Endothelial cell of umbilical vein (primary cell): ENCODE measurements around the gene RASSF5.

Source experiments
- EZH2 ChIP-seq: IDR thresholded peaks from 2 replicates; pipeline ENCODE4 v1.6.1; 2012; ENCODE audit warnings: borderline replicate concordance, low read depth, mild to moderate bottlenecking, moderate library complexity, low read length, inconsistent platforms; ENCODE audit not compliant: severe bottlenecking
- FOS ChIP-seq: IDR thresholded peaks from 2 replicates; pipeline ENCODE4 v1.6.1; 2011; ENCODE audit warnings: mild to moderate bottlenecking, low read length, moderate library complexity, borderline replicate concordance; ENCODE audit not compliant: insufficient read depth
- GATA2 ChIP-seq: IDR thresholded peaks from 2 replicates; pipeline ENCODE4 v1.7.0; 2011; ENCODE audit warnings: low read depth, mild to moderate bottlenecking, moderate library complexity, mixed read lengths, low read length; ENCODE audit not compliant: insufficient read length, insufficient read depth
- MAX ChIP-seq: IDR thresholded peaks from 2 replicates; pipeline ENCODE4 v1.6.1; 2011; ENCODE audit not compliant: insufficient read depth, insufficient read length
- MYC ChIP-seq: IDR thresholded peaks from one replicate; pipeline ENCODE4 v1.6.1; 2011; ENCODE audit warnings: mild to moderate bottlenecking, low read depth, low read length
- POLR2A ChIP-seq: IDR thresholded peaks from 2 replicates; pipeline ENCODE4 v1.6.1; 2012; ENCODE audit warnings: low read depth, mild to moderate bottlenecking, control low read depth, low read length
- POLR2AphosphoS5 ChIP-seq: IDR thresholded peaks from 2 replicates; pipeline ENCODE4 v1.6.1; 2012; ENCODE audit warnings: low read depth, mild to moderate bottlenecking, control low read depth, low read length, moderate library complexity; ENCODE audit not compliant: insufficient read depth
- TF ChIP-seq, protein P1 (sequence below), 2 donors: IDR thresholded peaks; 1 replicate in 1 of 2; 2 replicates in 1 of 2; pipeline ENCODE4 v1.5.1; 2011; ENCODE audit warnings: low read length in 2 of 2, mild to moderate bottlenecking in 2 of 2, moderate library complexity in 2 of 2, control low read depth in 1 of 2, inconsistent platforms in 1 of 2, low read depth in 1 of 2; ENCODE audit not compliant: insufficient read depth in 1 of 2; ENCODE audit errors: extremely low read depth in 1 of 2

DNA sequence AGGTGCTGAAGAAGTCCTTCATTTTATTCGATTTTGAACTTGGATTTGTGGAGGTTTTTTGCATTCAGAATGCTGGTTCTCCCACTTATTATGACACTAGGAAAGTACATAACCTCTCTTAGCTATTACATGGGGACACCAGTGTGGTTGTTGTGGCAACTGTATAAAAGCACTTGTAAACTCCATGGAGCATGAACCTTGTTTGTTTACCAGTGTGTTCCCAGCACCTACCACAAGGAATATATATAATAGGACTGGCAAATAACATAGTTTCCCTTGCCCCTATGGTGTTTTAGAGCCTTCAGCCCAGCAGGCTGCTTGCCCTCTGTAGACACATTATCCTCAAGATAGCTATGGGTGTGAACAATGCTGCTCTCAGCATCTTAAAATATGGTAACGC lies 43.1 kb downstream of the RASSF5 start:
- TF ChIP-seq, protein P1, sequence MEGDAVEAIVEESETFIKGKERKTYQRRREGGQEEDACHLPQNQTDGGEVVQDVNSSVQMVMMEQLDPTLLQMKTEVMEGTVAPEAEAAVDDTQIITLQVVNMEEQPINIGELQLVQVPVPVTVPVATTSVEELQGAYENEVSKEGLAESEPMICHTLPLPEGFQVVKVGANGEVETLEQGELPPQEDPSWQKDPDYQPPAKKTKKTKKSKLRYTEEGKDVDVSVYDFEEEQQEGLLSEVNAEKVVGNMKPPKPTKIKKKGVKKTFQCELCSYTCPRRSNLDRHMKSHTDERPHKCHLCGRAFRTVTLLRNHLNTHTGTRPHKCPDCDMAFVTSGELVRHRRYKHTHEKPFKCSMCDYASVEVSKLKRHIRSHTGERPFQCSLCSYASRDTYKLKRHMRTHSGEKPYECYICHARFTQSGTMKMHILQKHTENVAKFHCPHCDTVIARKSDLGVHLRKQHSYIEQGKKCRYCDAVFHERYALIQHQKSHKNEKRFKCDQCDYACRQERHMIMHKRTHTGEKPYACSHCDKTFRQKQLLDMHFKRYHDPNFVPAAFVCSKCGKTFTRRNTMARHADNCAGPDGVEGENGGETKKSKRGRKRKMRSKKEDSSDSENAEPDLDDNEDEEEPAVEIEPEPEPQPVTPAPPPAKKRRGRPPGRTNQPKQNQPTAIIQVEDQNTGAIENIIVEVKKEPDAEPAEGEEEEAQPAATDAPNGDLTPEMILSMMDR (IDR thresholded peaks at IDR 0.05; ENCODE audit: extremely low read depth in 1 of 2, insufficient read depth in 1 of 2, low read depth in 1 of 2, low read length in 2 of 2), result no peak
- TF ChIP-seq EZH2 (no peak), POLR2AphosphoS5 (no peak), POLR2A (no peak), FOS (no peak), MAX (no peak), GATA2 (no peak), MYC (no peak)
